ENCODE results near the gene FAM81A. TPM values are rescaled to one million over a fixed set of nuclear protein-coding genes. Genes with fewer than 3 reads are reported as not detected.

FAM81A gene
- polyA plus RNA-seq, 2 of the 4 experiments (the other 2 are of a cell fraction), result 13.1 to 15.1 TPM

GRCh38 chr15:59434481-59434880 is 3.5 kb upstream of the FAM81A start (continued):
- no peak for TF ChIP-seq RAD21 (conservative IDR thresholded peaks at IDR 0.05 in 1 of 2, IDR thresholded peaks at IDR 0.05 in 1 of 2)
- no peak for TF ChIP-seq JUNB (IDR thresholded peaks at IDR 0.05)
- TF ChIP-seq JUN (IDR thresholded peaks at IDR 0.05), result no peak
- TF ChIP-seq FOSB (CRISPR knock-in tag; IDR thresholded peaks at IDR 0.05), result no peak

DNA sequence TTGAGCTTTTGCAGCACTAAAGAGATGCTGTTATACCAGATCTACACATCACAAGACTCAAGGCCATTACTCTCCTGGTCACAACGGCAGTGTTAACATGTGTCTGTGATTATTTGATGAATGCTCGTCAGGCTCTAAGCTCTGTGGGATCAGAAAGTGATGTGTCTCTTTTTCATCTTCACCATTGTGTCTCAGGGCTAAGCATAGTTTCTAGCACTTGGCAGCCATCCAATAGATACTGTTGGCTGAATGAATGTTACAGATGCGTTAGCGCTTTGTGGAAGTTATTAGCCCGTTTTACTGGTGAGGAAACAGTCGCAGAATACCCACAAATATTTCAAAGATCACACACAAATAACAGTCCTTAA is 1.2 kb upstream of the FAM81A start:
- ChIA-PET POLR2A (no interaction called here), CTCF (interaction anchor here (2.5 kb wide), 1 partner anchor 24 kb away, joined by 8 read pairs; no protein-coding TSS in a partner anchor)
- Histone ChIP-seq H3K27ac (no peak overlapping the region), H3K9me3 (no peaks in the 10 kb centered on the region), H3K4me3 (no peak overlapping the region), H3K4me2 (no peak overlapping the region; the same call in 2 of the 3 replicates), H3K4me1 (peaks cover 11% of the 10 kb centered on the region; the same call in 2 of the 3 replicates)
- WGBS (ENCODE audit: missing lambda C conversion rate), result 83% methylated on average over 6 of the region's 6 CpGs
- DNase-seq (ENCODE audit: low read depth in 1 of 2, low spot score in 1 of 2), result no peak
- no peak for FAIRE-seq
- ATAC-seq, result no peak
- TF ChIP-seq HES2 (IDR thresholded peaks at IDR 0.05), result no peak
- no peak for TF ChIP-seq HDAC2 (IDR thresholded peaks at IDR 0.05)
- no peak for TF ChIP-seq RNF2 (IDR thresholded peaks at IDR 0.05; ENCODE audit: borderline replicate concordance, low read depth)
- TF ChIP-seq RCOR1 (IDR thresholded peaks at IDR 0.05; ENCODE audit: low read depth, low read length), result no peak
- TF ChIP-seq HOXB5 (CRISPR knock-in tag; IDR thresholded peaks at IDR 0.05), result no peak
- TF ChIP-seq, protein P1, sequence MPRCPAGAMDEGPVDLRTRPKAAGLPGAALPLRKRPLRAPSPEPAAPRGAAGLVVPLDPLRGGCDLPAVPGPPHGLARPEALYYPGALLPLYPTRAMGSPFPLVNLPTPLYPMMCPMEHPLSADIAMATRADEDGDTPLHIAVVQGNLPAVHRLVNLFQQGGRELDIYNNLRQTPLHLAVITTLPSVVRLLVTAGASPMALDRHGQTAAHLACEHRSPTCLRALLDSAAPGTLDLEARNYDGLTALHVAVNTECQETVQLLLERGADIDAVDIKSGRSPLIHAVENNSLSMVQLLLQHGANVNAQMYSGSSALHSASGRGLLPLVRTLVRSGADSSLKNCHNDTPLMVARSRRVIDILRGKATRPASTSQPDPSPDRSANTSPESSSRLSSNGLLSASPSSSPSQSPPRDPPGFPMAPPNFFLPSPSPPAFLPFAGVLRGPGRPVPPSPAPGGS (IDR thresholded peaks at IDR 0.05), result no peak
- TF ChIP-seq ZC3H11A (IDR thresholded peaks at IDR 0.05), result no peak
- no peak for TF ChIP-seq FOSB (CRISPR knock-in tag; IDR thresholded peaks at IDR 0.05)
- no peak for TF ChIP-seq CBX2 (IDR thresholded peaks at IDR 0.05; ENCODE audit: borderline replicate concordance, low read depth)
- no peak for TF ChIP-seq REST (IDR thresholded peaks at IDR 0.05)
- no peak for TF ChIP-seq KDM5A (IDR thresholded peaks at IDR 0.05)
- no peak for TF ChIP-seq ZFP36 (IDR thresholded peaks at IDR 0.05; ENCODE audit: borderline replicate concordance, partially characterized antibody)
- TF ChIP-seq, protein P2, sequence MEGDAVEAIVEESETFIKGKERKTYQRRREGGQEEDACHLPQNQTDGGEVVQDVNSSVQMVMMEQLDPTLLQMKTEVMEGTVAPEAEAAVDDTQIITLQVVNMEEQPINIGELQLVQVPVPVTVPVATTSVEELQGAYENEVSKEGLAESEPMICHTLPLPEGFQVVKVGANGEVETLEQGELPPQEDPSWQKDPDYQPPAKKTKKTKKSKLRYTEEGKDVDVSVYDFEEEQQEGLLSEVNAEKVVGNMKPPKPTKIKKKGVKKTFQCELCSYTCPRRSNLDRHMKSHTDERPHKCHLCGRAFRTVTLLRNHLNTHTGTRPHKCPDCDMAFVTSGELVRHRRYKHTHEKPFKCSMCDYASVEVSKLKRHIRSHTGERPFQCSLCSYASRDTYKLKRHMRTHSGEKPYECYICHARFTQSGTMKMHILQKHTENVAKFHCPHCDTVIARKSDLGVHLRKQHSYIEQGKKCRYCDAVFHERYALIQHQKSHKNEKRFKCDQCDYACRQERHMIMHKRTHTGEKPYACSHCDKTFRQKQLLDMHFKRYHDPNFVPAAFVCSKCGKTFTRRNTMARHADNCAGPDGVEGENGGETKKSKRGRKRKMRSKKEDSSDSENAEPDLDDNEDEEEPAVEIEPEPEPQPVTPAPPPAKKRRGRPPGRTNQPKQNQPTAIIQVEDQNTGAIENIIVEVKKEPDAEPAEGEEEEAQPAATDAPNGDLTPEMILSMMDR (IDR thresholded peaks at IDR 0.05), result no peak
- no peak for TF ChIP-seq MAZ (IDR thresholded peaks at IDR 0.05; ENCODE audit: borderline replicate concordance, low read depth, low read length)
- no peak for TF ChIP-seq ZNF302 (CRISPR knock-in tag; IDR thresholded peaks at IDR 0.05)
- TF ChIP-seq RAD21 (conservative IDR thresholded peaks at IDR 0.05 in 1 of 2, IDR thresholded peaks at IDR 0.05 in 1 of 2), result no peak
- TF ChIP-seq JUN (IDR thresholded peaks at IDR 0.05), result no peak
- no peak for TF ChIP-seq HEYL (CRISPR knock-in tag; IDR thresholded peaks at IDR 0.05)
- TF ChIP-seq CHD4 (IDR thresholded peaks at IDR 0.05; ENCODE audit: borderline replicate concordance), result no peak
